Measurements from ENCODE around the gene LDLRAD3. TPM values are rescaled to one million over a fixed set of nuclear protein-coding genes. Genes with fewer than 3 reads are reported as not detected.

The LDLRAD3 gene
- polyA plus RNA-seq, 1 of the 3 experiments (the other 2 are of a cell fraction): 10.6 TPM

DNA sequence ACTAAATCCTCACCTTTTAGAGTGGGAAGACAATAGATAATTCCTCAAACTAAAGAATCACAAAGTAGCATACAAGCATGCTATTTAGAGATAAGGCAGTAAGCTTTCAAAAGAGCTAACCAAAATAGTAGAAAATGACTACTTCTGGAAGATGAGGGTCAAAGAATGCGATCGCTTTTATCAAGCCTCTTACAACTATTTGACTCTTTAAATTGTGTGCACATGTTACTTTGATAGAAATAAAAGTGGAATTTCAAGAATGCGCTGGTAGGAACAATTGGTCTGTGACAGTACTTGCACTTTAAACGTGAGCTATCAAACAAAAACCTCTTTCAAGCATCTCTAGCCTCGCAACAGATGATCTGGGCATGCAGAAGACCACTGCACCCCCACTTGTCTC is 248.1 kb downstream of the LDLRAD3 start:
- no peak for DNase-seq
- TF ChIP-seq NFIC (IDR thresholded peaks at IDR 0.05; ENCODE audit: borderline replicate concordance) (no peak), CHD2 (IDR thresholded peaks at IDR 0.05; ENCODE audit: low read length, partially characterized antibody) (no peak), TAF1 (IDR thresholded peaks at IDR 0.05; ENCODE audit: borderline replicate concordance, low read depth, low read length) (no peak), GABPA (IDR thresholded peaks at IDR 0.05; ENCODE audit: low read depth) (no peak), NRF1 (IDR thresholded peaks at IDR 0.05; ENCODE audit: low read depth, low read length) (no peak), RXRA (IDR thresholded peaks at IDR 0.05; ENCODE audit: borderline replicate concordance, low read depth) (no peak), ELF1 (IDR thresholded peaks at IDR 0.05) (no peak), GATA2 (CRISPR knock-in tag; IDR thresholded peaks at IDR 0.05) (no peak), RCOR1 (IDR thresholded peaks at IDR 0.05; ENCODE audit: low read length) (no peak), IRF3 (IDR thresholded peaks at IDR 0.05; ENCODE audit: low read depth, low read length) (no peak), SIN3A (IDR thresholded peaks at IDR 0.05; ENCODE audit: borderline replicate concordance, low read depth, low read length) (no peak), JUND (IDR thresholded peaks at IDR 0.05) (no peak), SMC3 (IDR thresholded peaks at IDR 0.05; ENCODE audit: low read depth, low read length) (no peak), TEAD4 (IDR thresholded peaks at IDR 0.05; ENCODE audit: borderline replicate concordance, insufficient read depth) (no peak), RFX5 (IDR thresholded peaks at IDR 0.05; ENCODE audit: low read length) (no peak), YY1 (IDR thresholded peaks at IDR 0.05; ENCODE audit: low read depth) (no peak), POLR2AphosphoS5 (IDR thresholded peaks at IDR 0.05; ENCODE audit: low read depth, low read length) (no peak), FOSL2 (IDR thresholded peaks at IDR 0.05; ENCODE audit: borderline replicate concordance, low read depth) (no peak)
- TF ChIP-seq, protein P1, sequence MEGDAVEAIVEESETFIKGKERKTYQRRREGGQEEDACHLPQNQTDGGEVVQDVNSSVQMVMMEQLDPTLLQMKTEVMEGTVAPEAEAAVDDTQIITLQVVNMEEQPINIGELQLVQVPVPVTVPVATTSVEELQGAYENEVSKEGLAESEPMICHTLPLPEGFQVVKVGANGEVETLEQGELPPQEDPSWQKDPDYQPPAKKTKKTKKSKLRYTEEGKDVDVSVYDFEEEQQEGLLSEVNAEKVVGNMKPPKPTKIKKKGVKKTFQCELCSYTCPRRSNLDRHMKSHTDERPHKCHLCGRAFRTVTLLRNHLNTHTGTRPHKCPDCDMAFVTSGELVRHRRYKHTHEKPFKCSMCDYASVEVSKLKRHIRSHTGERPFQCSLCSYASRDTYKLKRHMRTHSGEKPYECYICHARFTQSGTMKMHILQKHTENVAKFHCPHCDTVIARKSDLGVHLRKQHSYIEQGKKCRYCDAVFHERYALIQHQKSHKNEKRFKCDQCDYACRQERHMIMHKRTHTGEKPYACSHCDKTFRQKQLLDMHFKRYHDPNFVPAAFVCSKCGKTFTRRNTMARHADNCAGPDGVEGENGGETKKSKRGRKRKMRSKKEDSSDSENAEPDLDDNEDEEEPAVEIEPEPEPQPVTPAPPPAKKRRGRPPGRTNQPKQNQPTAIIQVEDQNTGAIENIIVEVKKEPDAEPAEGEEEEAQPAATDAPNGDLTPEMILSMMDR (IDR thresholded peaks at IDR 0.05): no peak
- ChIA-PET POLR2A (no interaction called here), CTCF (no interaction called here)
- H3K4me1 ChIP-seq (ENCODE audit: control insufficient read depth in 1 of 2, insufficient read depth in 2 of 2, low read depth in 1 of 2, low read length in 1 of 2): peaks cover 12 to 34% of the 10 kb centered on the region in 2 experiments; a peak in 3 of 4 replicates
- no peaks in the 10 kb centered on the region for H3K9me3 ChIP-seq
- H3K36me3 ChIP-seq (replicated peaks in 1 of 2; ENCODE audit: control insufficient read depth in 1 of 2, insufficient read depth in 2 of 2, low read length in 1 of 2): no peaks in the 10 kb centered on the region
- WGBS (ENCODE audit: low lambda C conversion rate): 94% methylated on average over 5 of the region's 5 CpGs
- no peaks in the 10 kb centered on the region for H3F3A ChIP-seq (replicated peaks; ENCODE audit: insufficient read depth)
- H3K4me2 ChIP-seq: no peak overlapping the region
- H3K9ac ChIP-seq: no peak overlapping the region
- H3K4me3 ChIP-seq (ENCODE audit: low read depth in 2 of 2, low read length in 1 of 2): no peak overlapping the region
- H3K9me2 ChIP-seq: no peaks in the 10 kb centered on the region
- H3K27ac ChIP-seq (ENCODE audit: low read depth in 2 of 2, low read length in 1 of 2): no peak overlapping the region; a peak in 1 of 4 replicates
- H2AFZ ChIP-seq (ENCODE audit: low read depth): no peak overlapping the region
- no peaks in the 10 kb centered on the region for H3K27me3 ChIP-seq (ENCODE audit: insufficient read depth)
- H4K20me1 ChIP-seq (ENCODE audit: insufficient read depth): no peaks in the 10 kb centered on the region
- H3K79me2 ChIP-seq (ENCODE audit: insufficient read depth): no peaks in the 10 kb centered on the region

Data from SK-N-SH (cell line).